Mesendoderm (in vitro differentiated cells): ENCODE results near the gene ACOX3.
"Not testable (repeated sequence)": the region's sequence is repeated elsewhere in the genome, so short reads cannot be mapped to it uniquely, and the experiment has no call there.

Source experiments
- DNase-seq: peaks from one replicate; pipeline ENCODE4 v3.0.0; 2013
- H2AK5ac ChIP-seq: 2 replicates; pipeline ENCODE4 v1.6.1; 2013; ENCODE audit warnings: low read length, inconsistent platforms
- H2BK120ac ChIP-seq: 2 replicates; pipeline ENCODE4 v1.6.1; 2013; ENCODE audit warnings: low read depth, mild to moderate bottlenecking, low read length, moderate library complexity, mixed read lengths
- H2BK15ac ChIP-seq: replicated peaks from 2 replicates; pipeline ENCODE4 v1.6.1; 2013; ENCODE audit warnings: low read depth, mild to moderate bottlenecking, moderate library complexity
- H2BK5ac ChIP-seq: 2 replicates; pipeline ENCODE4 v1.6.1; 2013; ENCODE audit warnings: low read length, inconsistent platforms
- H3K18ac ChIP-seq: 2 replicates; pipeline ENCODE4 v1.6.1; 2013; ENCODE audit warnings: mild to moderate bottlenecking, low read length, mixed read lengths
- H3K23ac ChIP-seq: one replicate; pipeline ENCODE4 v1.6.1; 2013; ENCODE audit warnings: low read length
- H3K27ac ChIP-seq: 2 replicates; pipeline ENCODE4 v1.5.1; 2013; ENCODE audit warnings: low read depth, mild to moderate bottlenecking, inconsistent platforms, low read length, moderate library complexity
- H3K27me3 ChIP-seq: 2 replicates; pipeline ENCODE4 v1.6.1; 2013; ENCODE audit warnings: low read length, control low read depth, mild to moderate bottlenecking, inconsistent platforms; ENCODE audit not compliant: insufficient read depth, poor library complexity
- H3K36me3 ChIP-seq: 2 replicates; pipeline ENCODE4 v1.6.1; 2013; ENCODE audit warnings: low read length, inconsistent platforms; ENCODE audit not compliant: control insufficient read depth, insufficient read depth
- H3K4ac ChIP-seq: one replicate; pipeline ENCODE4 v1.6.1; 2013; ENCODE audit warnings: low read depth, mild to moderate bottlenecking, low read length, moderate library complexity
- H3K4me1 ChIP-seq: 2 replicates; pipeline ENCODE4 v1.6.1; 2013; ENCODE audit warnings: low read depth, low read length, inconsistent platforms; ENCODE audit not compliant: control insufficient read depth
- H3K4me2 ChIP-seq: 2 replicates; pipeline ENCODE4 v1.6.1; 2013; ENCODE audit warnings: low read length
- H3K4me3 ChIP-seq: 2 replicates; pipeline ENCODE4 v1.5.1; 2013; ENCODE audit warnings: mild to moderate bottlenecking, low read length
- H3K56ac ChIP-seq: one replicate; pipeline ENCODE4 v1.6.1; 2013; ENCODE audit warnings: low read length
- H3K79me1 ChIP-seq: 2 replicates; pipeline ENCODE4 v1.6.1; 2013; ENCODE audit warnings: low read length, inconsistent platforms
- H3K79me2 ChIP-seq: 2 replicates; pipeline ENCODE4 v1.6.1; 2013; ENCODE audit warnings: mild to moderate bottlenecking, low read length; ENCODE audit not compliant: control insufficient read depth, insufficient read depth
- H3K9ac ChIP-seq: 2 replicates; pipeline ENCODE4 v1.6.1; 2013; ENCODE audit warnings: low read length, inconsistent platforms
- H4K5ac ChIP-seq: one replicate; pipeline ENCODE4 v1.6.1; 2013; ENCODE audit warnings: low read length
- H4K8ac ChIP-seq: one replicate; pipeline ENCODE4 v1.6.1; 2013; ENCODE audit warnings: low read depth, mild to moderate bottlenecking, control low read depth, low read length, moderate library complexity
- WGBS: extraction: QIAGEN DNeasy Blood & Tissue Kit; methylation state at CpG from one replicate; pipeline ENCODE4 v1.1.7; 2013; ENCODE audit warnings: low lambda C conversion rate, missing lambda C conversion rate; ENCODE audit not compliant: insufficient coverage; ENCODE audit errors: extremely low coverage; 5-methylcytosine and 5-hydroxymethylcytosine counted together

Gene ACOX3

DNA sequence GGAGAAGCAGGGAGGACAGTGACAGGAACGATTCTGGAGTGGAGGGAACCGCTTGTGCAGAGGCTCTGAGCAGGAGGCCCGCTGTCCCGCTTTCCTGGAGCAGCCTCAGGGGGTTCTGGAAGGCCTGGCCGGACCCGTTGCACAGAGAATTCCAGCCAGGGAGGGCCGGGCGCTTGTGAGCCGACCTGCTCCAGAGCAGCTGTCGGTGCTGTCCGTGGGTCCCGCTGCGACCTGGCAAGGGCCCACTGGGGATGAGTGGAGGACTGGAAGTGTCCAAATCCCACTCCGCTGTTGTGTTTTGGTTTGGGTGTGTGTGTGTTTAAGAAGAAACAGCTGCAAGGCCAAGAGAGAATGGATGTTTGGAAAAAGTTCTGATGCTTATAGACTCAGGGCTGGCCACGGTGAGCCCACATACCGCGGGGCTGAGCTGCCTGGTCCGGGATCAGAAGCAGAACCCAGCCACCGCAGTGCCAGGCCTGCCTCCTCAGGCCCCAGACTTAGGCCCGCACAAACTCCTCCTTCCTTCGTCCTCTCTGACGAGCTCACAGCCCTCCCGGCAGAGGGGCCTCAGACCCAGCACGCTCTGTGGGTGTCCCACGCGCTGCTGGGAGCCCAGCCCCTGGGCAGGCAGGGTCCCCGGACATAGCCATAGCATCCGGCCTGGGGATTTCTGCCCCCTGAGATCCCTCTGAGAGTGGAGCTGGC, 97.1 kb downstream of the ACOX3 start:
- Histone ChIP-seq H2BK5ac (no peak overlapping the region), H3K27ac (no peak overlapping the region), H3K4me3 (no peak overlapping the region), H3K4ac (no peak overlapping the region), H3K9ac (no peak overlapping the region), H3K18ac (no peak overlapping the region), H2BK120ac (no peak overlapping the region), H3K27me3 (no peaks in the 10 kb centered on the region), H2BK15ac (no peak overlapping the region), H4K5ac (no peak overlapping the region), H3K23ac (no peak overlapping the region), H3K36me3 (no peaks in the 10 kb centered on the region), H3K79me2 (no peaks in the 10 kb centered on the region), H3K56ac (no peak overlapping the region), H3K4me2 (no peak overlapping the region), H2AK5ac (no peak overlapping the region), H3K79me1 (no peaks in the 10 kb centered on the region), H4K8ac (no peak overlapping the region), H3K4me1 (no peaks in the 10 kb centered on the region)
- WGBS: no CpG with 5 or more reads among the region's 28 CpGs
- no peak for DNase-seq

GRCh38 chr4:8342651-8343261, 97.8 kb downstream of the ACOX3 start:
- Histone ChIP-seq H3K4me2 (no peak overlapping the region), H3K27me3 (no peaks in the 10 kb centered on the region), H4K8ac (no peak overlapping the region), H3K36me3 (no peaks in the 10 kb centered on the region), H2BK15ac (no peak overlapping the region), H3K4ac (no peak overlapping the region), H3K56ac (no peak overlapping the region), H3K9ac (no peak overlapping the region), H3K18ac (no peak overlapping the region), H3K79me1 (no peaks in the 10 kb centered on the region), H3K4me1 (no peaks in the 10 kb centered on the region), H2BK120ac (no peak overlapping the region), H3K23ac (no peak overlapping the region), H3K27ac (no peak overlapping the region), H3K4me3 (no peak overlapping the region), H3K79me2 (no peaks in the 10 kb centered on the region), H2AK5ac (no peak overlapping the region), H2BK5ac (no peak overlapping the region), H4K5ac (no peak overlapping the region)
- DNase-seq: peak; percentile 54
- no CpG with 5 or more reads among the region's 16 CpGs for WGBS

- Histone ChIP-seq H3K9ac (no peak overlapping the region), H3K23ac (no peak overlapping the region), H3K4me1 (no peaks in the 10 kb centered on the region), H2BK15ac (no peak overlapping the region), H2BK120ac (no peak overlapping the region), H4K8ac (no peak overlapping the region), H3K79me1 (no peaks in the 10 kb centered on the region), H3K56ac (no peak overlapping the region), H4K5ac (no peak overlapping the region), H3K4me2 (no peak overlapping the region), H3K79me2 (no peaks in the 10 kb centered on the region), H3K18ac (no peak overlapping the region), H2BK5ac (no peak overlapping the region), H3K27ac (no peak overlapping the region), H3K4me3 (no peak overlapping the region), H3K36me3 (no peaks in the 10 kb centered on the region), H3K27me3 (no peaks in the 10 kb centered on the region), H2AK5ac (no peak overlapping the region), H3K4ac (no peak overlapping the region)
- no peak for DNase-seq
- no CpG with 5 or more reads among the region's 10 CpGs for WGBS
These were observed 98.8 kb downstream of the ACOX3 start for GRCh38 chr4:8341691-8342090.

DNA sequence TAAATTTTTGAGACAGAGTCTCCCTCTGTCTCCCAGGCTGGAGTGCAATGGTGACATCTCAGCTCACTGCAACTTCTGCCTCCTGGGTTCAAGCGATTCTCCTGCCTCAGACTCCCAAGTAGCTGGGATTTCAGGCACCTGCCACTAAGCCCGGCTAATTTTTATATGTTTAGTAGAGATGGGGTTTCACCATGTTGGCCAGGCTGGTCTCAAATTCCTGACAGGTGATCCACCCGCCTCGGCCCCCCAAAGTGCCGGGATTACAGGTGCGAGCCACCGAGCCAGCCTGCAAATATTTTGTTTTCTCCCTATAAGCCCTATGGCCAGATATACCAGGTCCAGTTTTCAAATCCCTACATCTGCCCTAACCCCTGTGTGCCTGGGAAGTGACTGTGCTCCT, 99.2 kb downstream of the ACOX3 start:
- H3K27ac ChIP-seq, H3K23ac ChIP-seq, H3K36me3 ChIP-seq, H3K27me3 ChIP-seq, H2BK15ac ChIP-seq, H3K79me1 ChIP-seq, H2BK5ac ChIP-seq, H3K4ac ChIP-seq, H3K4me2 ChIP-seq, H3K4me3 ChIP-seq, DNase-seq, H2AK5ac ChIP-seq, H4K5ac ChIP-seq, H2BK120ac ChIP-seq, H3K18ac ChIP-seq, H3K9ac ChIP-seq, H4K8ac ChIP-seq, H3K4me1 ChIP-seq, H3K56ac ChIP-seq, H3K79me2 ChIP-seq: not testable (repeated sequence)
- no CpG with 5 or more reads among the region's 7 CpGs for WGBS

DNA sequence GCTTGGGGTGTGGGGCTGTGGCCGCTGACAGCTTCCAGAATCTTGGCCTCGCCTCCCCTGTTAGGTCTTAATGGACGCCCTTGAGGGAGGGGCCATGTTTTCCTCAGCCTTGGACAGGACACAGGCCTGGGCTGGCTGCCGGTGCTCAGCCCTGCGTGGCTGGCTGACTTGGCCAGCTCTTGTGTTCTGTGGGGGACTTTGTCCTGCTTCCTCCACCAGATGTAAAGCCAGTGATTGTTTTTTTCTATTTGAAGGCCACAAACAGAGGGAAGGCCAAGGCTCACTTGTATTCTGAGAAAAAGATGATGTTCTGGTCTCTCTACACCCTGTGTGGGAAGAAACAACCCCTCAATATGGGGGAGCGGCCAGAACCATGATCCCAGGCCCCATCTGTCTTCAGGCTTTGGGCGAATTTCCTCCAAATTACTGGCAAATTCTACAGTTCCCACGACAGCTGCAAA, 99.7 kb downstream of the ACOX3 start:
- no peak overlapping the region for H2AK5ac ChIP-seq
- WGBS: no CpG with 5 or more reads among the region's 8 CpGs
- no peak overlapping the region for H2BK15ac ChIP-seq
- DNase-seq: no peak
- H2BK5ac ChIP-seq: no peak overlapping the region
- no peak overlapping the region for H3K4me2 ChIP-seq
- H2BK120ac ChIP-seq: no peak overlapping the region
- H4K5ac ChIP-seq: no peak overlapping the region
- H3K18ac ChIP-seq: no peak overlapping the region
- no peaks in the 10 kb centered on the region for H3K4me1 ChIP-seq
- H3K4ac ChIP-seq: no peak overlapping the region
- no peaks in the 10 kb centered on the region for H3K36me3 ChIP-seq
- H3K27me3 ChIP-seq: no peaks in the 10 kb centered on the region
- H3K9ac ChIP-seq: no peak overlapping the region
- no peak overlapping the region for H4K8ac ChIP-seq
- H3K23ac ChIP-seq: no peak overlapping the region
- no peak overlapping the region for H3K56ac ChIP-seq
- no peak overlapping the region for H3K4me3 ChIP-seq
- H3K27ac ChIP-seq: no peak overlapping the region
- no peaks in the 10 kb centered on the region for H3K79me1 ChIP-seq
- H3K79me2 ChIP-seq: no peaks in the 10 kb centered on the region
